Parathyroid adenoma (tissue), 2 donors: Measurements from ENCODE around the gene FBXO48.

Experiments used
- H2AFZ ChIP-seq: fragments of 300-600 bp; sonication (generic); one replicate; pipeline ENCODE4 v1.7.0; 2017; ENCODE audit warnings: antibody characterized with exemption, mild to moderate bottlenecking
- H3K27ac ChIP-seq: fragments of 300-600 bp; sonication (generic); one replicate; pipeline ENCODE4 v1.7.0; 2017
- H3K27me3 ChIP-seq: fragments of 300-600 bp; sonication (generic); one replicate; pipeline ENCODE4 v1.7.0; 2017; ENCODE audit warnings: low read length; ENCODE audit not compliant: control insufficient read depth, insufficient read depth
- H3K36me3 ChIP-seq: fragments of 300-600 bp; sonication (generic); one replicate; pipeline ENCODE4 v1.7.0; 2017; ENCODE audit warnings: low read length; ENCODE audit not compliant: control insufficient read depth, insufficient read depth
- H3K4me1 ChIP-seq: fragments of 300-600 bp; sonication (generic); one replicate; pipeline ENCODE4 v1.7.0; 2017; ENCODE audit warnings: control low read depth
- H3K4me2 ChIP-seq: fragments of 300-600 bp; sonication (generic); one replicate; pipeline ENCODE4 v1.7.0; 2017; ENCODE audit warnings: low read length
- H3K4me3 ChIP-seq: fragments of 300-600 bp; sonication (generic); one replicate; pipeline ENCODE4 v1.7.0; 2017; ENCODE audit warnings: low read depth, low read length
- H3K79me2 ChIP-seq: fragments of 300-600 bp; sonication (generic); one replicate; pipeline ENCODE4 v1.7.0; 2017; ENCODE audit warnings: control low read depth
- H3K9ac ChIP-seq: fragments of 300-600 bp; sonication (generic); one replicate; pipeline ENCODE4 v1.7.0; 2017; ENCODE audit warnings: mild to moderate bottlenecking
- H3K9me3 ChIP-seq: fragments of 300-600 bp; sonication (generic); one replicate; pipeline ENCODE4 v1.7.0; 2017; ENCODE audit warnings: low read length; ENCODE audit not compliant: control insufficient read depth
- CTCF ChIP-seq: fragments of 300-600 bp; sonication (generic); IDR thresholded peaks from one replicate; pipeline ENCODE4 v1.7.0; 2017; ENCODE audit warnings: antibody characterized with exemption, mild to moderate bottlenecking
- donor health status: primary hyperparathyroidism.

The FBXO48 gene

GRCh38 chr2:68412127-68412819 lies 54.8 kb downstream of the FBXO48 start:
- H3K27ac ChIP-seq = no peak overlapping the region
- no peaks in the 10 kb centered on the region for H3K36me3 ChIP-seq
- H3K4me1 ChIP-seq = no peaks in the 10 kb centered on the region
- H3K9me3 ChIP-seq = no peaks in the 10 kb centered on the region
- no peak overlapping the region for H3K9ac ChIP-seq
- H3K4me2 ChIP-seq = no peak overlapping the region
- H3K27me3 ChIP-seq = no peaks in the 10 kb centered on the region
- H3K4me3 ChIP-seq = no peak overlapping the region
- H3K79me2 ChIP-seq = no peaks in the 10 kb centered on the region
- H2AFZ ChIP-seq = no peak overlapping the region
- no peak for TF ChIP-seq CTCF

GRCh38 chr2:68411397-68412126 lies 55.5 kb downstream of the FBXO48 start:
- Histone ChIP-seq H3K27me3 (no peaks in the 10 kb centered on the region), H2AFZ (no peak overlapping the region), H3K27ac (no peak overlapping the region)

More at GRCh38 chr2:68411397-68412126, 55.5 kb downstream of the FBXO48 start:
- no peak for TF ChIP-seq CTCF
- Histone ChIP-seq H3K9ac (no peak overlapping the region), H3K79me2 (no peaks in the 10 kb centered on the region), H3K4me1 (no peaks in the 10 kb centered on the region), H3K36me3 (no peaks in the 10 kb centered on the region), H3K9me3 (no peaks in the 10 kb centered on the region), H3K4me2 (no peak overlapping the region), H3K4me3 (no peak overlapping the region)
